Lower leg skin (tissue), 3 donors: ENCODE results near the gene CLSTN2.

ENCODE experiments used
- CTCF ChIP-seq, 3 donors: fragments of 450-650 bp; IDR thresholded peaks; one replicate each; pipeline ENCODE4 v1.5.1; 2016; ENCODE audit warnings: antibody characterized with exemption in 3 of 3, mild to moderate bottlenecking in 3 of 3, moderate library complexity in 2 of 3
- POLR2A ChIP-seq, 2 donors: fragments of 450-650 bp; IDR thresholded peaks; one replicate each; pipeline ENCODE4 v1.6.1; 2016 to 2017; ENCODE audit warnings: antibody characterized with exemption in 2 of 2, mild to moderate bottlenecking in 1 of 2, moderate library complexity in 1 of 2

GRCh38 chr3:140358686-140359085 lies 423.7 kb downstream of the CLSTN2 start:
- no peak for TF ChIP-seq CTCF (IDR thresholded peaks at IDR 0.05)
- TF ChIP-seq POLR2A (IDR thresholded peaks at IDR 0.05), result no peak
